Jurkat, Clone E6-1 (cell line): Measurements from ENCODE around the gene FRA10AC1.

Source experiments
- DNase-seq: peaks from one replicate; pipeline ENCODE4 v3.0.0-alpha.2; 2011; ENCODE audit warnings: low read depth, low spot score
- H3K4me3 ChIP-seq: 2 replicates; pipeline ENCODE4 v1.5.1; 2011; ENCODE audit warnings: mild to moderate bottlenecking, low read length, control low read depth, moderate library complexity

The FRA10AC1 gene

GRCh38 chr10:93654201-93654600 lies 48.2 kb downstream of the FRA10AC1 start:
- no peak for DNase-seq
- no peak overlapping the region for H3K4me3 ChIP-seq

- DNase-seq = no peak
- no peak overlapping the region for H3K4me3 ChIP-seq
Measured at GRCh38 chr10:93652857-93653256, 49.5 kb downstream of the FRA10AC1 start.

GRCh38 chr10:93639791-93640190 lies 62.6 kb downstream of the FRA10AC1 start:
- H3K4me3 ChIP-seq = no peak overlapping the region
- DNase-seq = no peak

- H3K4me3 ChIP-seq = no peak overlapping the region
- DNase-seq = no peak
Measured at GRCh38 chr10:93630625-93631557, 71.5 kb downstream of the FRA10AC1 start.

DNA sequence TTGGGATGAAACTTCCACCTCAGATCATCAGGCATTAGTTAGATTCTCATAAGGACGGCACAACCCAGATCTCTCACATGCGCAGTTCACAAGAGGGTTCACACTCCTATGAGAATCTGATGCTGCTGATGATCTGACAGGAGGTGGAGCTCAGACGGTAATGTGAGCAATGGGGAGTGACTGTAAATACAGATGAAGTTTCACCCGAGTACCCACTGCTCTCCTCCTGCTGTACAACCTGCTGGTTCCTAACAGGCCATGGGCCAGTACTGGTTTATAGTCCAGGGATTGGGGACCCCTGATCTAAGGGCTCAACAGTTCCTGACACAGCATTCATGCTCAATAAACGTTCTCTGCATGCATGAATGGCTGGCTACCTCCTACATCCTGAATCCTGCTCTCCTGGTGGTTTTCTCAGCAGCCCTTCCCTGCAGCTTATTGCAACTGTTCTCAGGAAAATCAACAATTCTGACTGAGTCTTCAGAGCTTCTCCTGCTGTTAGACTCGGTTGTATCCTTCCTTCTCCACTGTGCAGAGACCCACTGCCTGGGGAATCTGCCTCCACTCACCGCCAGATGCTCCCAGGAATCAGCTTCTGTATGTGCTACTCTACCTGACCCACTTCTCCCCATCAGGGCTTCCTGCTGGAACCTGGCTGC lies 72.6 kb downstream of the FRA10AC1 start:
- no peak for DNase-seq
- H3K4me3 ChIP-seq = no peak overlapping the region

DNA sequence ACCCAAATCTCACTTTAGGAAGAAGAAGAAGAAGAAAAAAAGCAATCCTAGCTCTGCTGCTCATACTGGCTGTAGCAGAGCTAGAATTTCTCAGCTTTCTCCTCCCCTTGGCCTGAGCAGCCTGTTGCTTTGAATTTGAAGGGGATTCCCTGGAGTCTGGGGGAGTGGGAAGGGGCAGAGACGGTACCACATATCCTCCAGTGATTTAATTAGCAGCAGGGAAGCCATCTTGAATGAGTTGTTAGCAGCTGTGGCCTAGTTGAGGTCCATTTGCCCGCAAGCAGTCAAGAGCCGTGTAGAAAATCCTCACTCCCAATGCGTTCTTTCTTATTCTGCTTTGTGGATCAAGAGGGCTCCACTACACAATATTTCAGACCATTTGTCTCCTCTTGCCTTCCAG lies 73.5 kb downstream of the FRA10AC1 start:
- H3K4me3 ChIP-seq = no peak overlapping the region
- no peak for DNase-seq

- no peak overlapping the region for H3K4me3 ChIP-seq
- no peak for DNase-seq
Measured at GRCh38 chr10:93622942-93623341, 79.5 kb downstream of the FRA10AC1 start.

DNA sequence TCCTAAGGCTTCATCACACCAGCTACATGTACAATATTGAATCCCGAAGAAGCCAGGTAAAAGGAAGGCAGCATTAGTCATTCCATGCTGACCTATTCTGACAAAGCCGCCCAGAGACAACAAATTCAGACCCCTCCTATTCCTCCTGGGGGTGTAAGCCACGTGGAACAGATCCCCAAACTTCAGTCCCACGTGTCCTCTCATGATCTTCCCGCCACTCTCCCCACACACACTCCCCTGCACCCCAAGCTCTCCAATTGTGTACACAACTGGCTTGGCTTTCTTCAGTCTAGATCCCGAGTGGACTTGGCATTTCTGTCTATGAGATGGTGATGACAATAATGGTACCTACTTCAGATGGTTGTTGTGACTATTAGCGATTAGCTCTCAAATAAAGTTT lies 81.5 kb downstream of the FRA10AC1 start:
- H3K4me3 ChIP-seq = no peak overlapping the region
- no peak for DNase-seq
